ENCODE measurements around the gene PPT2. TPM values are rescaled to one million over a fixed set of nuclear protein-coding genes. Genes with fewer than 3 reads are reported as not detected.
A peak's percentile ranks its signal among the peaks of the same experiment; 100 is the strongest.

The PPT2 gene, protein sequence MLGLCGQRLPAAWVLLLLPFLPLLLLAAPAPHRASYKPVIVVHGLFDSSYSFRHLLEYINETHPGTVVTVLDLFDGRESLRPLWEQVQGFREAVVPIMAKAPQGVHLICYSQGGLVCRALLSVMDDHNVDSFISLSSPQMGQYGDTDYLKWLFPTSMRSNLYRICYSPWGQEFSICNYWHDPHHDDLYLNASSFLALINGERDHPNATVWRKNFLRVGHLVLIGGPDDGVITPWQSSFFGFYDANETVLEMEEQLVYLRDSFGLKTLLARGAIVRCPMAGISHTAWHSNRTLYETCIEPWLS
- 55.1 TPM for total RNA-seq (ENCODE audit: unreplicated experiment)
- long read RNA-seq, transcript PPT2-244 (9 exons, 2,053 nt) = major isoform, 9 of 18 reads
- long read RNA-seq, partial matches to known transcripts = 1 of 18 reads
- long read RNA-seq, other reads (novel, unspliced or antisense) = 1 of 18 reads

GRCh38 chr6:32153564-32154513, at the start of gene PPT2:
Gene PPT2 (plus strand): TSS chr6:32154141. CDS start chr6:32154595, 454 bp downstream.
- H3K9me3 Mint-ChIP-seq (ENCODE audit: unreplicated experiment) = peaks cover 11% of the 10 kb centered on the region
- TF ChIP-seq CTCF (IDR thresholded peaks at IDR 0.05; ENCODE audit: partially characterized antibody, unreplicated experiment) = no peak
- DNase-seq = peak; percentile 90
- H3K27me3 Mint-ChIP-seq (ENCODE audit: unreplicated experiment) = peaks cover 17% of the 10 kb centered on the region
- peaks cover 29% of the 10 kb centered on the region for H3K4me1 Mint-ChIP-seq (ENCODE audit: low read depth, unreplicated experiment)
- H3K36me3 Mint-ChIP-seq (ENCODE audit: unreplicated experiment) = no peaks in the 10 kb centered on the region
- peak within 1 kb of the TSS; percentile 100 for H3K4me3 Mint-ChIP-seq (ENCODE audit: unreplicated experiment)
- peak within 1 kb of the TSS; percentile 95 for H3K27ac Mint-ChIP-seq (ENCODE audit: unreplicated experiment)

DNA sequence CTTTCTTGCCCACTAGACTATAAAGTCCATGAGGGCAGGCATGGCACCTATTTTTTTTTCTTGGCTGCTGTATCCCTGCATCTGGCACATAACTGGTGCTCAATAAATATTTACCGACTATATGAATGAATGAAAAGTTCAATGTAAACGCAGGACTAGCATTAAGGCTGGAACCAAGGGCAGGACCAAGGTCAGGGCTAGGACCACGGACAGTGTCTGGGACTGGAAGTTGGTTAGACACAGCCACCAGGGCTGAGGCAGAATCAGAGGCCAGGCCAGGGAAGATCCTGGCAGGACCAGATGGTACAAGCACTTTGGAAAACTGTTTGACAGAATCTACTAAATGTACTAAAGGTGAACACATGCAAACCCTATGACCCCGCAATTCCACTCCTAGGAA, 48.5 kb upstream of the PPT2 start:
- H3K4me1 Mint-ChIP-seq (ENCODE audit: low read depth, unreplicated experiment) = peaks cover 10% of the 10 kb centered on the region
- no peak for DNase-seq
- no peak for TF ChIP-seq CTCF (IDR thresholded peaks at IDR 0.05; ENCODE audit: partially characterized antibody, unreplicated experiment)
- H3K27ac Mint-ChIP-seq (ENCODE audit: unreplicated experiment) = no peak overlapping the region
- peaks cover 4% of the 10 kb centered on the region for H3K9me3 Mint-ChIP-seq (ENCODE audit: unreplicated experiment)
- peaks cover 15% of the 10 kb centered on the region for H3K27me3 Mint-ChIP-seq (ENCODE audit: unreplicated experiment)
- no peaks in the 10 kb centered on the region for H3K36me3 Mint-ChIP-seq (ENCODE audit: unreplicated experiment)
- no peak overlapping the region for H3K4me3 Mint-ChIP-seq (ENCODE audit: unreplicated experiment)

DNA sequence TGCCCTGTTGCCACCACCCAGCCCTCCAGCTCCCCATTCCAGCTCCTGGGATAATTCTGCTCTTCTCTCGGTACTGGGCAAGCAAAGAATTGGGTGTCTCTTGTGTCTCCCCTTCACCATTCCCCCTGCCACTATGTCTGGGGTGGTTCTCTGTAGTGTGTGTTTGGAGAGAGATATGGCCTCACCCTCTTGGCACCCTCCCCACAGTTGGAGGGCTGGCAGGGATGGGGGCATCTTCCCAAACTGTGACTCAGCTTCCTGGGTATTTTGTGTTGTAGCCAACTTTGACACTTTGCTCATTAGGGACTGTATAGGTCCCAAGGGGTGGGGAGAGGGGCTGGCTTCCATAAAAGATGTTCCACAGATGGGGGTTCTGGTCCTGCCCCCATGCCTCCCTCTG, 46.5 kb upstream of the PPT2 start:
- Mint-ChIP-seq H3K36me3 (ENCODE audit: unreplicated experiment) (no peaks in the 10 kb centered on the region), H3K9me3 (ENCODE audit: unreplicated experiment) (peaks cover 4% of the 10 kb centered on the region), H3K4me1 (ENCODE audit: low read depth, unreplicated experiment) (peaks cover 10% of the 10 kb centered on the region), H3K27me3 (ENCODE audit: unreplicated experiment) (peaks cover 14% of the 10 kb centered on the region), H3K27ac (ENCODE audit: unreplicated experiment) (no peak overlapping the region), H3K4me3 (ENCODE audit: unreplicated experiment) (no peak overlapping the region)
- DNase-seq = no peak
- TF ChIP-seq CTCF (IDR thresholded peaks at IDR 0.05; ENCODE audit: partially characterized antibody, unreplicated experiment) = no peak

GRCh38 chr6:32108094-32108627, 45.8 kb upstream of the PPT2 start:
- TF ChIP-seq CTCF (IDR thresholded peaks at IDR 0.05; ENCODE audit: partially characterized antibody, unreplicated experiment) = no peak
- H3K4me3 Mint-ChIP-seq (ENCODE audit: unreplicated experiment) = peak overlapping the region; percentile 20
- DNase-seq = no peak
- H3K27ac Mint-ChIP-seq (ENCODE audit: unreplicated experiment) = no peak overlapping the region
- peaks cover 14% of the 10 kb centered on the region for H3K27me3 Mint-ChIP-seq (ENCODE audit: unreplicated experiment)
- H3K9me3 Mint-ChIP-seq (ENCODE audit: unreplicated experiment) = peaks cover 4% of the 10 kb centered on the region
- H3K36me3 Mint-ChIP-seq (ENCODE audit: unreplicated experiment) = no peaks in the 10 kb centered on the region
- H3K4me1 Mint-ChIP-seq (ENCODE audit: low read depth, unreplicated experiment) = peaks cover 10% of the 10 kb centered on the region

Measured in glutamatergic neuron (in vitro differentiated cells).